HepG2 (cell line): ENCODE measurements around the gene MEI1. TPM values are rescaled to one million over a fixed set of nuclear protein-coding genes. Genes with fewer than 3 reads are reported as not detected.
A peak's percentile ranks its signal among the peaks of the same experiment; 100 is the strongest.

Experiments
- GATA4 ChIP-seq: sonication (generic); IDR thresholded peaks from 2 replicates; pipeline ENCODE4 v1.6.1; 2016; ENCODE audit warnings: antibody characterized with exemption, low read depth, borderline replicate concordance
- HMG20A ChIP-seq: IDR thresholded peaks from 2 replicates; pipeline ENCODE4 v1.6.1; 2016; ENCODE audit warnings: borderline replicate concordance
- HOXA5 ChIP-seq: sonication (generic); formaldehyde crosslinking; IDR thresholded peaks from 2 replicates; pipeline ENCODE4 v1.4.0; 2020; ENCODE audit warnings: missing genetic modification reagents
- MEIS2 ChIP-seq: sonication (generic); formaldehyde crosslinking; IDR thresholded peaks from 2 replicates; pipeline ENCODE4 v1.9.0; 2021; ENCODE audit warnings: mild to moderate bottlenecking, missing genetic modification reagents
- PAX8 ChIP-seq: sonication (generic); formaldehyde crosslinking; IDR thresholded peaks from 2 replicates; pipeline ENCODE4 v1.8.0; 2022; ENCODE audit warnings: mild to moderate bottlenecking, missing genetic modification reagents, borderline replicate concordance
- SMYD3 ChIP-seq: sonication (generic); formaldehyde crosslinking; IDR thresholded peaks from 2 replicates; pipeline ENCODE4 v1.8.1; 2023; ENCODE audit warnings: mild to moderate bottlenecking, missing genetic modification reagents
- YEATS4 ChIP-seq: sonication (generic); formaldehyde crosslinking; IDR thresholded peaks from 2 replicates; pipeline ENCODE4 v1.4.0; 2020; ENCODE audit warnings: missing genetic modification reagents, borderline replicate concordance
- YY1 ChIP-seq: IDR thresholded peaks from 2 replicates; pipeline ENCODE4 v1.6.1; 2011; ENCODE audit warnings: low read length, low read depth, moderate library complexity, mild to moderate bottlenecking; ENCODE audit not compliant: insufficient read depth, insufficient replicate concordance
- ZNF331 ChIP-seq: sonication (generic); formaldehyde crosslinking; IDR thresholded peaks from 2 replicates; pipeline ENCODE4 v1.4.0; 2020; ENCODE audit warnings: missing genetic modification reagents
- ZNF724P ChIP-seq: sonication (generic); formaldehyde crosslinking; IDR thresholded peaks from 2 replicates; pipeline ENCODE4 v1.8.0; 2022; ENCODE audit warnings: missing genetic modification reagents, borderline replicate concordance
- ZNF816 ChIP-seq: sonication (generic); formaldehyde crosslinking; IDR thresholded peaks from 2 replicates; pipeline ENCODE4 v1.8.0; 2022; ENCODE audit warnings: missing genetic modification reagents, mild to moderate bottlenecking, borderline replicate concordance
- polyA plus RNA-seq, 8 experiments: library from polyadenylated mRNA; depleted of rRNA in 3 of 8; stranded (reverse) in 7 of 8; unstranded in 1 of 8; fragments of >200 nt; fragmentation: Illumina TruSeq in 4 of 8; extraction: Trizol in 4 of 8; gene quantifications; 2 replicates each; pipeline versions ENCODE4 v1.2.1 to v1.2.3, GENCODE V29; 2011 to 2016; ENCODE audit warnings: low read depth in 4 of 8, missing spikeins in 1 of 8, mixed read lengths in 1 of 8; ENCODE audit not compliant: insufficient read depth in 1 of 8
- total RNA-seq, 5 experiments: library from RNA; depleted of rRNA; stranded (reverse); fragments of >200 nt; fragmentation: Illumina TruSeq; extraction: Trizol; gene quantifications; 2 replicates each; pipeline ENCODE4 v1.2.3, GENCODE V29; 2016; ENCODE audit warnings: low read depth in 1 of 5
- TF ChIP-seq, protein P1 (sequence below): sonication (generic); formaldehyde crosslinking; IDR thresholded peaks from 2 replicates; pipeline ENCODE4 v1.5.1; 2020; ENCODE audit warnings: mild to moderate bottlenecking, missing genetic modification reagents, moderate library complexity
- TF ChIP-seq, protein P2 (sequence below), 2 experiments: sonication (generic) in 1 of 2; formaldehyde crosslinking in 1 of 2; IDR thresholded peaks; 2 replicates each; pipeline versions ENCODE4 v1.4.0 to v1.6.1; 2018 to 2020; ENCODE audit warnings: missing genetic modification reagents in 2 of 2, borderline replicate concordance in 1 of 2, low read depth in 1 of 2, mild to moderate bottlenecking in 1 of 2, missing biosample characterization in 1 of 2
- TF ChIP-seq, protein P3 (sequence below): sonication (generic); IDR thresholded peaks from 2 replicates; pipeline ENCODE4 v1.6.1; 2016; ENCODE audit warnings: low read depth, borderline replicate concordance
- TF ChIP-seq, protein P4 (sequence below): sonication (generic); formaldehyde crosslinking; IDR thresholded peaks from 2 replicates; pipeline ENCODE4 v1.4.0; 2020; ENCODE audit warnings: missing genetic modification reagents
- TF ChIP-seq, protein P5 (sequence below): sonication (generic); formaldehyde crosslinking; IDR thresholded peaks from 2 replicates; pipeline ENCODE4 v1.4.0; 2020; ENCODE audit warnings: missing genetic modification reagents, low read depth, mild to moderate bottlenecking, borderline replicate concordance

The MEI1 gene
- total and polyA plus RNA-seq, 2 of the 13 experiments (the other 11 are each of a cell fraction or from before 2014, with no cell fraction given), result 0.75 to 1.9 TPM

DNA sequence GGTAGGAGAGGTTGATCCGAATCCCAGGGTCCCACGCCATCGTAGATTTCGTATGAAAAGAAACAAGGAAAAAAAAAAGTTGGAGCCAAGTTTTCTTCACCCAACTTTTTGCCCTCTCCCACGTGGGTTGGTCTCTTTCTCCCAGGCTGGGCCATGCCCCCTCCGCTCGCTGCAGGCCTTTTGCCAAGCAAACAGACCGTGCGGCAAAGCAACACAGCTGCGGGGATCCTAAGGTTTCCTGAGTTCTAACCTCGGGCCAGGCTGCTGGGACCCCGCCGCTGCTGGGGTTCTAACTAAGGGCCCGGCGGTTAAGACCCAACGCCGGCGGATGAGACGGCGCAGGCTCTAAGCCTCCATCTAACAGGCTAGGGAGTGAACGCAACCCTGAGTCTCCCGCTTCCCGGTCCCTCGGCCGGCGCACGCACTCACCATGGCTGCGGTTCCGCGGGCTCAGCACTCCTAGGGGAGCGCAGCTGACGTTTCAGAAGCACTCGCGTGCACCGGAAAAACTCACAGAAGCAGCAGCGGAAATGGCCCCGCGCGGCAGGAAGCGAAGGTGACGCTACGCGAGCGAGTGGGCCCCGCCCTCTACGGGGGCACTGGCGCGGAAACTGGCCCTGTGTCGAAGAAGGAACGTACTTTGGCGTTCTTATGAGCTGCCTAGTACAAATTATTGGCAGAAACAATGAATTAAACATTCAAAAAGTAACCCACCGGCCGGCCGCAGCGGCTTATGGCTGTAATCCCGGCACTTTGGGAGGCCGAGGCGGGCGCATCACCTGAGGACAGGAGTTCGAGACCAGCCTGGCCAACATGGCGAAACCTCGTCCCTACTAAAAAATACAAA, 10.7 kb upstream of the MEI1 start, which contains the start of gene SNU13 (continued):
- TF ChIP-seq ZNF816 (CRISPR knock-in tag) (peak; percentile 85; the same call in 1 of the 2 replicates), GATA4 (peak; percentile 75; the same call in 1 of the 2 replicates), HMG20A (CRISPR knock-in tag) (no peak), ZNF331 (CRISPR knock-in tag) (peak; percentile 53), PAX8 (no peak), MEIS2 (peak; percentile 48; the same call in 1 of the 2 replicates), YEATS4 (CRISPR knock-in tag) (peak; percentile 73), ZNF724P (peak; percentile 94), SMYD3 (CRISPR knock-in tag) (peak; percentile 40; the same call in 1 of the 2 replicates), YY1 (peak; percentile 85), HOXA5 (CRISPR knock-in tag) (peak; percentile 62; the same call in 1 of the 2 replicates)
- TF ChIP-seq, protein P1, sequence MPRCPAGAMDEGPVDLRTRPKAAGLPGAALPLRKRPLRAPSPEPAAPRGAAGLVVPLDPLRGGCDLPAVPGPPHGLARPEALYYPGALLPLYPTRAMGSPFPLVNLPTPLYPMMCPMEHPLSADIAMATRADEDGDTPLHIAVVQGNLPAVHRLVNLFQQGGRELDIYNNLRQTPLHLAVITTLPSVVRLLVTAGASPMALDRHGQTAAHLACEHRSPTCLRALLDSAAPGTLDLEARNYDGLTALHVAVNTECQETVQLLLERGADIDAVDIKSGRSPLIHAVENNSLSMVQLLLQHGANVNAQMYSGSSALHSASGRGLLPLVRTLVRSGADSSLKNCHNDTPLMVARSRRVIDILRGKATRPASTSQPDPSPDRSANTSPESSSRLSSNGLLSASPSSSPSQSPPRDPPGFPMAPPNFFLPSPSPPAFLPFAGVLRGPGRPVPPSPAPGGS (CRISPR knock-in tag), result no peak; the same call in 1 of the 2 replicates
- TF ChIP-seq, protein P2, sequence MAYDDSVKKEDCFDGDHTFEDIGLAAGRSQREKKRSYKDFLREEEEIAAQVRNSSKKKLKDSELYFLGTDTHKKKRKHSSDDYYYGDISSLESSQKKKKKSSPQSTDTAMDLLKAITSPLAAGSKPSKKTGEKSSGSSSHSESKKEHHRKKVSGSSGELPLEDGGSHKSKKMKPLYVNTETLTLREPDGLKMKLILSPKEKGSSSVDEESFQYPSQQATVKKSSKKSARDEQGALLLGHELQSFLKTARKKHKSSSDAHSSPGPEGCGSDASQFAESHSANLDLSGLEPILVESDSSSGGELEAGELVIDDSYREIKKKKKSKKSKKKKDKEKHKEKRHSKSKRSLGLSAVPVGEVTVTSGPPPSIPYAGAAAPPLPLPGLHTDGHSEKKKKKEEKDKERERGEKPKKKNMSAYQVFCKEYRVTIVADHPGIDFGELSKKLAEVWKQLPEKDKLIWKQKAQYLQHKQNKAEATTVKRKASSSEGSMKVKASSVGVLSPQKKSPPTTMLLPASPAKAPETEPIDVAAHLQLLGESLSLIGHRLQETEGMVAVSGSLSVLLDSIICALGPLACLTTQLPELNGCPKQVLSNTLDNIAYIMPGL (CRISPR knock-in tag; IDR thresholded peaks at IDR 0.05; ENCODE audit: borderline replicate concordance in 1 of 2, low read depth in 1 of 2), result peak; percentile 77 to 84; a peak in 3 of 4 replicates
- TF ChIP-seq, protein P3, sequence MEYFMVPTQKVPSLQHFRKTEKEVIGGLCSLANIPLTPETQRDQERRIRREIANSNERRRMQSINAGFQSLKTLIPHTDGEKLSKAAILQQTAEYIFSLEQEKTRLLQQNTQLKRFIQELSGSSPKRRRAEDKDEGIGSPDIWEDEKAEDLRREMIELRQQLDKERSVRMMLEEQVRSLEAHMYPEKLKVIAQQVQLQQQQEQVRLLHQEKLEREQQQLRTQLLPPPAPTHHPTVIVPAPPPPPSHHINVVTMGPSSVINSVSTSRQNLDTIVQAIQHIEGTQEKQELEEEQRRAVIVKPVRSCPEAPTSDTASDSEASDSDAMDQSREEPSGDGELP, result peak; percentile 78
- TF ChIP-seq, protein P4, sequence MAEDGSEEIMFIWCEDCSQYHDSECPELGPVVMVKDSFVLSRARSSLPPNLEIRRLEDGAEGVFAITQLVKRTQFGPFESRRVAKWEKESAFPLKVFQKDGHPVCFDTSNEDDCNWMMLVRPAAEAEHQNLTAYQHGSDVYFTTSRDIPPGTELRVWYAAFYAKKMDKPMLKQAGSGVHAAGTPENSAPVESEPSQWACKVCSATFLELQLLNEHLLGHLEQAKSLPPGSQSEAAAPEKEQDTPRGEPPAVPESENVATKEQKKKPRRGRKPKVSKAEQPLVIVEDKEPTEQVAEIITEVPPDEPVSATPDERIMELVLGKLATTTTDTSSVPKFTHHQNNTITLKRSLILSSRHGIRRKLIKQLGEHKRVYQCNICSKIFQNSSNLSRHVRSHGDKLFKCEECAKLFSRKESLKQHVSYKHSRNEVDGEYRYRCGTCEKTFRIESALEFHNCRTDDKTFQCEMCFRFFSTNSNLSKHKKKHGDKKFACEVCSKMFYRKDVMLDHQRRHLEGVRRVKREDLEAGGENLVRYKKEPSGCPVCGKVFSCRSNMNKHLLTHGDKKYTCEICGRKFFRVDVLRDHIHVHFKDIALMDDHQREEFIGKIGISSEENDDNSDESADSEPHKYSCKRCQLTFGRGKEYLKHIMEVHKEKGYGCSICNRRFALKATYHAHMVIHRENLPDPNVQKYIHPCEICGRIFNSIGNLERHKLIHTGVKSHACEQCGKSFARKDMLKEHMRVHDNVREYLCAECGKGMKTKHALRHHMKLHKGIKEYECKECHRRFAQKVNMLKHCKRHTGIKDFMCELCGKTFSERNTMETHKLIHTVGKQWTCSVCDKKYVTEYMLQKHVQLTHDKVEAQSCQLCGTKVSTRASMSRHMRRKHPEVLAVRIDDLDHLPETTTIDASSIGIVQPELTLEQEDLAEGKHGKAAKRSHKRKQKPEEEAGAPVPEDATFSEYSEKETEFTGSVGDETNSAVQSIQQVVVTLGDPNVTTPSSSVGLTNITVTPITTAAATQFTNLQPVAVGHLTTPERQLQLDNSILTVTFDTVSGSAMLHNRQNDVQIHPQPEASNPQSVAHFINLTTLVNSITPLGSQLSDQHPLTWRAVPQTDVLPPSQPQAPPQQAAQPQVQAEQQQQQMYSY (CRISPR knock-in tag), result no peak
- TF ChIP-seq, protein P5, sequence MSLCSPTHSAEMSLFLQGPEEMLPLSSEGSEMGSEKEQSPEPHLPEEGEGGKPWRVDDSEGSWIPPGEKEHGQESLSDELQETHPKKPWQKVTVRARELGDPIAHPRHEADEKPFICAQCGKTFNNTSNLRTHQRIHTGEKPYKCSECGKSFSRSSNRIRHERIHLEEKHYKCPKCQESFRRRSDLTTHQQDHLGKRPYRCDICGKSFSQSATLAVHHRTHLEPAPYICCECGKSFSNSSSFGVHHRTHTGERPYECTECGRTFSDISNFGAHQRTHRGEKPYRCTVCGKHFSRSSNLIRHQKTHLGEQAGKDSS (CRISPR knock-in tag), result peak; percentile 21; the same call in 1 of the 2 replicates
